H1 (cell line): ENCODE measurements around the gene NUB1. TPM values are rescaled to one million over a fixed set of nuclear protein-coding genes. Genes with fewer than 3 reads are reported as not detected.

ENCODE experiments used
- CTCF ChIA-PET: fragments of 300-600 bp; sonication (Branson Sonifier 250); formaldehyde crosslinking; loops from one replicate; lab custom pipeline; 2021; ENCODE audit not compliant: partially characterized antibody; lab: Charles Lee
- POLR2A ChIA-PET: fragments of 300-600 bp; sonication (Branson Sonifier 250); formaldehyde crosslinking; loops from one replicate; lab custom pipeline; 2021; ENCODE audit warnings: inconsistent platforms; ENCODE audit not compliant: partially characterized antibody; lab: Charles Lee
- DNase-seq, 2 experiments: peaks; one replicate each; pipeline versions ENCODE4 v3.0.0 to v3.0.0-alpha.2; 2010 to 2022; ENCODE audit warnings: low spot score in 2 of 2, low read depth in 1 of 2, mixed read lengths in 1 of 2
- FAIRE-seq: peaks from 2 replicates; lab custom pipeline; 2011; peaks lifted over from hg19 to GRCh38; lab: Jason Lieb, UNC
- H2AFZ ChIP-seq: 2 replicates; pipeline ENCODE4 v1.8.1; 2012; ENCODE audit warnings: low read length, inconsistent platforms
- H2AK5ac ChIP-seq: 2 replicates; pipeline ENCODE4 v1.6.1; 2013; ENCODE audit warnings: low read depth, low read length
- H2BK120ac ChIP-seq: replicated peaks from 2 replicates; pipeline ENCODE3; 2013; ENCODE audit warnings: low read depth, low read length, inconsistent platforms
- H2BK12ac ChIP-seq: 2 replicates; pipeline ENCODE4 v1.6.1; 2013; ENCODE audit warnings: low read depth, low read length
- H2BK15ac ChIP-seq: 2 replicates; pipeline ENCODE4 v1.6.1; 2013; ENCODE audit warnings: low read length
- H2BK20ac ChIP-seq: 2 replicates; pipeline ENCODE4 v1.6.1; 2013; ENCODE audit warnings: low read length
- H2BK5ac ChIP-seq: 2 replicates; pipeline ENCODE4 v1.6.1; 2013; ENCODE audit warnings: low read depth, low read length
- H3K14ac ChIP-seq: 2 replicates; pipeline ENCODE4 v1.6.1; 2013; ENCODE audit warnings: inconsistent platforms; ENCODE audit not compliant: insufficient read length
- H3K18ac ChIP-seq: 2 replicates; pipeline ENCODE4 v1.6.1; 2013; ENCODE audit warnings: low read length; ENCODE audit errors: extremely low read depth
- H3K23ac ChIP-seq: 2 replicates; pipeline ENCODE4 v1.6.1; 2013; ENCODE audit warnings: inconsistent platforms; ENCODE audit not compliant: insufficient read length
- H3K23me2 ChIP-seq: 2 replicates; pipeline ENCODE4 v1.6.1; 2013; ENCODE audit warnings: low read depth, low read length
- H3K27ac ChIP-seq: 2 replicates; pipeline ENCODE4 v1.6.1; 2011; ENCODE audit warnings: low read depth, low read length, inconsistent platforms
- H3K27me3 ChIP-seq, 4 experiments: replicated peaks in 1 of 4; 1 replicate in 1 of 4; 2 replicates in 3 of 4; pipeline versions ENCODE4 v1.6.1 to v1.8.1; 2011 to 2013; ENCODE audit warnings: low read length in 3 of 4, mild to moderate bottlenecking in 3 of 4, inconsistent platforms in 2 of 4, mixed read lengths in 2 of 4, moderate library complexity in 1 of 4; ENCODE audit not compliant: control insufficient read depth in 3 of 4, insufficient read depth in 3 of 4; ENCODE audit errors: extremely low read depth in 1 of 4
- H3K36me3 ChIP-seq, 4 experiments: 2 replicates each; pipeline versions ENCODE4 v1.6.1 to v1.8.1; 2011 to 2013; ENCODE audit warnings: mild to moderate bottlenecking in 4 of 4, low read length in 3 of 4, moderate library complexity in 2 of 4, control low read depth in 1 of 4, inconsistent platforms in 1 of 4; ENCODE audit not compliant: insufficient read depth in 4 of 4, control insufficient read depth in 2 of 4
- H3K4ac ChIP-seq: replicated peaks from 2 replicates; pipeline ENCODE3; 2013; ENCODE audit warnings: low read length, low read depth, mixed read lengths, inconsistent platforms; ENCODE audit not compliant: insufficient read length
- H3K4me1 ChIP-seq, 4 experiments: replicated peaks in 1 of 4; 1 replicate in 1 of 4; 2 replicates in 3 of 4; pipeline versions ENCODE4 v1.6.1 to v1.8.1; 2011 to 2013; ENCODE audit warnings: low read length in 3 of 4, inconsistent platforms in 2 of 4, mixed read lengths in 1 of 4; ENCODE audit not compliant: insufficient read depth in 4 of 4, control insufficient read depth in 3 of 4
- H3K4me2 ChIP-seq, 2 experiments: 2 replicates each; pipeline versions ENCODE4 v1.6.1 to v1.8.1; 2011 to 2013; ENCODE audit warnings: low read depth in 2 of 2, low read length in 2 of 2, control low read depth in 1 of 2, inconsistent platforms in 1 of 2, mild to moderate bottlenecking in 1 of 2; ENCODE audit not compliant: insufficient read depth in 1 of 2
- H3K4me3 ChIP-seq, 4 experiments: fragments of 200-600, 300-600 bp in 1 of 4; sonication (generic), shearing (Covaris generic), sonication (Bioruptor Twin) in 1 of 4; 2 replicates each; pipeline versions ENCODE4 v1.5.1 to v1.8.1; 2011 to 2016; ENCODE audit warnings: low read length in 4 of 4, low read depth in 3 of 4, control low read depth in 2 of 4, inconsistent platforms in 2 of 4, mild to moderate bottlenecking in 2 of 4, mixed read lengths in 1 of 4, moderate library complexity in 1 of 4; ENCODE audit not compliant: insufficient read depth in 2 of 4; ENCODE audit errors: extremely low read depth in 1 of 4
- H3K56ac ChIP-seq: replicated peaks from 2 replicates; pipeline ENCODE3; 2013; ENCODE audit warnings: low read depth, mild to moderate bottlenecking, mixed read lengths, low read length, inconsistent platforms; ENCODE audit not compliant: insufficient read length
- H3K79me1 ChIP-seq: 2 replicates; pipeline ENCODE4 v1.6.1; 2013; ENCODE audit warnings: low read depth, low read length, control low read depth
- H3K79me2 ChIP-seq, 2 experiments: 2 replicates each; pipeline versions ENCODE4 v1.6.1 to v1.8.1; 2012 to 2013; ENCODE audit warnings: low read length in 2 of 2, mild to moderate bottlenecking in 2 of 2, inconsistent platforms in 1 of 2; ENCODE audit not compliant: insufficient read depth in 2 of 2, control insufficient read depth in 1 of 2
- H3K9ac ChIP-seq, 4 experiments: replicated peaks in 1 of 4; 1 replicate in 1 of 4; 2 replicates in 3 of 4; pipeline versions ENCODE4 v1.6.1 to v1.8.1; 2011 to 2013; ENCODE audit warnings: low read depth in 3 of 4, low read length in 3 of 4, control low read depth in 2 of 4, mild to moderate bottlenecking in 2 of 4, moderate library complexity in 2 of 4, inconsistent platforms in 1 of 4; ENCODE audit errors: extremely low read depth in 1 of 4
- H3K9me3 ChIP-seq, 2 experiments: 2 replicates each; pipeline versions ENCODE4 v1.6.1 to v1.8.1; 2012 to 2013; ENCODE audit warnings: mild to moderate bottlenecking in 2 of 2, moderate library complexity in 2 of 2, control low read depth in 1 of 2, inconsistent platforms in 1 of 2, low read depth in 1 of 2, low read length in 1 of 2, mixed read lengths in 1 of 2; ENCODE audit not compliant: insufficient read depth in 2 of 2
- H4K20me1 ChIP-seq, 2 experiments: replicated peaks in 1 of 2; 2 replicates each; pipeline versions ENCODE3 to v1.8.1; 2011 to 2013; ENCODE audit warnings: inconsistent platforms in 2 of 2, low read length in 2 of 2, mild to moderate bottlenecking in 1 of 2; ENCODE audit not compliant: insufficient read depth in 2 of 2, control insufficient read depth in 1 of 2
- H4K5ac ChIP-seq: 2 replicates; pipeline ENCODE4 v1.6.1; 2013; ENCODE audit warnings: low read length, low read depth, mixed read lengths, inconsistent platforms; ENCODE audit not compliant: insufficient read length
- H4K8ac ChIP-seq: 2 replicates; pipeline ENCODE4 v1.8.0; 2013; ENCODE audit warnings: mild to moderate bottlenecking, moderate library complexity, low read length, inconsistent platforms; ENCODE audit not compliant: insufficient read depth; ENCODE audit errors: extremely low read depth
- H4K91ac ChIP-seq: replicated peaks from 2 replicates; pipeline ENCODE3; 2013; ENCODE audit warnings: low read length, mixed read lengths, inconsistent platforms; ENCODE audit not compliant: insufficient read length
- EZH2 ChIP-seq: fragments of 200-600 bp; sonication (generic); IDR thresholded peaks from 2 replicates; pipeline ENCODE4 v1.7.1; 2012; ENCODE audit warnings: low read depth, mild to moderate bottlenecking, moderate library complexity, low read length, inconsistent platforms; ENCODE audit not compliant: severe bottlenecking
- RNF2 ChIP-seq: fragments of 200-900, 300-1000 bp; sonication (generic); IDR thresholded peaks from 2 replicates; pipeline ENCODE4 v1.7.1; 2016; ENCODE audit warnings: borderline replicate concordance, low read depth, mild to moderate bottlenecking, antibody characterized with exemption, low read length; ENCODE audit not compliant: poor library complexity, severe bottlenecking; ENCODE audit errors: missing control alignments
- whole genome bisulfite sequencing, 2 experiments: shearing (Covaris generic) in 1 of 2; methylation state at CpG; one replicate each; pipeline versions ENCODE4 v1.1.6 to v1.1.7; 2013 to 2015; ENCODE audit warnings: low lambda C conversion rate in 2 of 2, mixed read lengths in 2 of 2, inconsistent platforms in 1 of 2, low coverage in 1 of 2, missing lambda C conversion rate in 1 of 2; ENCODE audit not compliant: insufficient replicate concordance in 2 of 2, insufficient coverage in 1 of 2, insufficient read length in 1 of 2; ENCODE audit errors: extremely low coverage in 1 of 2, missing lambda C conversion rate in 1 of 2; 5-methylcytosine and 5-hydroxymethylcytosine counted together
- polyA plus RNA-seq, 7 experiments: library from polyadenylated mRNA; depleted of rRNA in 3 of 7; stranded (reverse) in 5 of 7; unstranded in 2 of 7; fragments of >200 nt in 5 of 7; fragments of 200-250 nt in 2 of 7; gene quantifications; 1 replicate in 5 of 7; 2 replicates in 1 of 7; 4 replicates in 1 of 7; pipeline versions ENCODE4 v1.2.1 to v1.2.3, GENCODE V29; 2011 to 2013; ENCODE audit warnings: missing spikeins in 2 of 7, mixed read lengths in 2 of 7
- total RNA-seq: library from RNA; stranded (reverse); fragmentation: NEBNext Ultra II Directional; extraction: Animal tissue kit (Norgen Biotek cat#: 25700); gene quantifications from 2 replicates; pipeline ENCODE4 v1.2.1, GENCODE V29; 2021

Gene NUB1
- total and polyA plus RNA-seq, 2 of the 8 experiments (the other 6 are each of a cell fraction or from before 2014, with no cell fraction given) = 22.1 to 43.5 TPM

DNA sequence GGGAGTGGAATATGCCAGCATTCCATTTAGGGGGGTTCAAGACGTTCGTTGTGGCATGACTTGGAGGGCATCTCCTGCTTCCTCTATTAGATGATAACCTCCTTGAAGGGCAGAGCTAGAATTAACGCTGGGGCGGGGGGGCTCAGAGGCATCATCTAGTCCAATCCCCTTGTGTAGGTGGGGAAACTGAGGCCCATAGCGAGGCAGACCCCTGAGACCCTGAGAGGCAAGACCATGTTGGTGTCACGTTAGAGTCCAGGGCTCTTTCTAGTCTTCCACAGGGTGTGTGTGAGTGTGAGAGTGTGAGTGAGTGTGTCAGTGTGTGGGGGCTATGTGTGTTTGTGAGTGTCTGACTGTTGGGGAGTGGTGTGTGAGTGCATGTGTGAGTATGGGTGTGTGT is 29.3 kb upstream of the NUB1 start:
- TF ChIP-seq EZH2 (no peak), RNF2 (no peak)
- TF ChIP-seq, all 59 proteins: peak for 0
- Histone ChIP-seq H3K23me2 (peaks cover 13% of the 10 kb centered on the region; the same call in 1 of the 2 replicates), H3K27me3 (no peaks in the 10 kb centered on the region), H4K91ac (no peak overlapping the region), H2BK5ac (no peak overlapping the region), H3K23ac (no peak overlapping the region), H2BK12ac (no peak overlapping the region), H3K4me1 (no peaks in the 10 kb centered on the region), H2BK120ac (no peak overlapping the region), H4K20me1 (peaks cover 0 to 9% of the 10 kb centered on the region in 2 experiments), H3K14ac (no peak overlapping the region), H2BK20ac (no peak overlapping the region), H2AK5ac (no peak overlapping the region), H3K4ac (no peak overlapping the region), H3K4me3 (no peak overlapping the region), H3K36me3 (no peaks in the 10 kb centered on the region), H3K18ac (no peak overlapping the region), H3K27ac (no peak overlapping the region), H3K9ac (no peak overlapping the region), H4K5ac (no peak overlapping the region), H3K9me3 (peaks cover 12 to 13% of the 10 kb centered on the region in 2 experiments), H2BK15ac (no peak overlapping the region), H4K8ac (no peak overlapping the region), H3K79me1 (no peaks in the 10 kb centered on the region), H3K4me2 (no peak overlapping the region), H2AFZ (no peak overlapping the region), H3K79me2 (no peaks in the 10 kb centered on the region), H3K56ac (no peak overlapping the region)
- CTCF ChIA-PET = interaction anchor here (1.2 to 2.3 kb wide), 2 partner anchors 11 to 34 kb away, joined by 5 to 11 read pairs; no protein-coding TSS in a partner anchor
- POLR2A ChIA-PET = no interaction called here
- DNase-seq (no peak), FAIRE-seq (no peak)
- WGBS, 2 experiments = 91% methylated on average over 6 of the region's 6 CpGs; no CpG with 5 or more reads in 1 of the 2 experiments
